HG03565 (cell line): ENCODE measurements around the gene PTCH2.

Source experiments
- ATAC-seq: cut with Tn5 transposase; IDR thresholded peaks from one replicate; pipeline ENCODE4 v1.9.1; 2021; ENCODE audit warnings: mild to moderate bottlenecking, moderate library complexity; ENCODE audit not compliant: unreplicated experiment

PTCH2 gene

GRCh38 chr1:44785029-44785380 is 58.0 kb downstream of the PTCH2 start:
- no peak for ATAC-seq

- ATAC-seq = no peak
Observed at GRCh38 chr1:44784094-44785028, 58.7 kb downstream of the PTCH2 start.

- ATAC-seq = no peak
Observed at GRCh38 chr1:44783697-44784093, 59.4 kb downstream of the PTCH2 start.

GRCh38 chr1:44780583-44781121 is 62.4 kb downstream of the PTCH2 start:
- no peak for ATAC-seq

GRCh38 chr1:44778705-44779576 is 64.1 kb downstream of the PTCH2 start:
- no peak for ATAC-seq

- no peak for ATAC-seq
Observed at GRCh38 chr1:44777969-44778635, 65.0 kb downstream of the PTCH2 start.

- no peak for ATAC-seq
Observed at GRCh38 chr1:44777547-44777946, 65.5 kb downstream of the PTCH2 start.

- ATAC-seq = no peak
Observed at GRCh38 chr1:44776730-44777068, 66.4 kb downstream of the PTCH2 start.

GRCh38 chr1:44775930-44776729 is 66.9 kb downstream of the PTCH2 start:
- ATAC-seq = no peak

GRCh38 chr1:44775078-44775929 is 67.7 kb downstream of the PTCH2 start, which contains the start of gene RPS8:
Gene RPS8, plus strand, starts transcription at chr1:44775540. Its CDS starts 57 bp downstream, at chr1:44775597.
- ATAC-seq = peak; percentile 63
